Spleen (tissue), 11 donors: Measurements from ENCODE around the gene THUMPD1. TPM values are rescaled to one million over a fixed set of nuclear protein-coding genes. Genes with fewer than 3 reads are reported as not detected.

Source experiments
- DNase-seq: peaks from one replicate; pipeline ENCODE4 v3.0.0-alpha.2; 2020
- H3K27ac ChIP-seq, 8 donors: fragments of 200-600 bp; sonication (generic) in 7 of 8; 1 replicate in 4 of 8; 2 replicates in 4 of 8; pipeline versions ENCODE4 v1.5.0 to v1.8.0; 2016 to 2021; ENCODE audit warnings: inconsistent platforms in 4 of 8, mild to moderate bottlenecking in 4 of 8, moderate library complexity in 1 of 8
- H3K27me3 ChIP-seq, 7 donors: fragments of 200-600 bp; sonication (generic) in 6 of 7; replicated peaks in 1 of 7; 1 replicate in 4 of 7; 2 replicates in 3 of 7; pipeline versions ENCODE4 v1.5.0 to v1.8.0; 2016 to 2021; ENCODE audit warnings: inconsistent platforms in 3 of 7, mild to moderate bottlenecking in 1 of 7
- H3K36me3 ChIP-seq, 6 donors: fragments of 200-600 bp; sonication (generic) in 5 of 6; 1 replicate in 4 of 6; 2 replicates in 2 of 6; pipeline versions ENCODE4 v1.5.0 to v1.8.0; 2016 to 2021; ENCODE audit warnings: inconsistent platforms in 2 of 6
- H3K4me1 ChIP-seq, 6 donors: fragments of 200-600 bp; sonication (generic) in 5 of 6; 1 replicate in 3 of 6; 2 replicates in 3 of 6; pipeline versions ENCODE4 v1.5.0 to v1.8.0; 2016 to 2021; ENCODE audit warnings: inconsistent platforms in 3 of 6
- H3K4me3 ChIP-seq, 8 donors: fragments of 200-600 bp; sonication (generic) in 7 of 8; 1 replicate in 4 of 8; 2 replicates in 4 of 8; pipeline versions ENCODE4 v1.5.0 to v1.8.0; 2016 to 2021; ENCODE audit warnings: inconsistent platforms in 4 of 8, mild to moderate bottlenecking in 4 of 8, moderate library complexity in 2 of 8
- H3K9me3 ChIP-seq, 8 donors: fragments of 200-600 bp; sonication (generic) in 7 of 8; 1 replicate in 4 of 8; 2 replicates in 4 of 8; pipeline versions ENCODE4 v1.5.0 to v1.8.0; 2016 to 2021; ENCODE audit warnings: inconsistent platforms in 4 of 8
- CTCF ChIP-seq, 11 experiments: fragments of 200-600 bp in 7 of 11; fragments of 450-650 bp in 4 of 11; sonication (generic) in 4 of 11; IDR thresholded peaks in 8 of 11; conservative IDR thresholded peaks in 3 of 11; 1 replicate in 7 of 11; 2 replicates in 4 of 11; pipeline versions ENCODE4 v1.4.0 to v1.8.0; 2016 to 2021; ENCODE audit warnings: antibody characterized with exemption in 11 of 11, inconsistent platforms in 4 of 11, mild to moderate bottlenecking in 1 of 11
- POLR2A ChIP-seq, 3 donors: fragments of 450-650 bp; IDR thresholded peaks; one replicate each; pipeline ENCODE4 v1.5.1; 2017; ENCODE audit warnings: antibody characterized with exemption in 3 of 3, mild to moderate bottlenecking in 1 of 3
- POLR2AphosphoS5 ChIP-seq, 3 donors: sonication (generic); formaldehyde crosslinking; IDR thresholded peaks; one replicate each; pipeline ENCODE4 v1.5.1; 2017; ENCODE audit warnings: antibody characterized with exemption in 3 of 3
- WGBS, 5 donors: extraction: QIAGEN DNeasy Blood & Tissue Kit in 3 of 5; methylation state at CpG; one replicate each; pipeline versions ENCODE4 v1.1.5 to v1.1.7; 2013 to 2018; 5-methylcytosine and 5-hydroxymethylcytosine counted together
- intact Hi-C: fragments of 100-400 bp; cut with DNase I; formaldehyde crosslinking; loops from one replicate; pipeline ENCODE4 v1.15.0; 2023; ENCODE audit warnings: low total_unique reads
- polyA plus RNA-seq, 3 donors: library from polyadenylated mRNA; stranded (reverse); fragments of 200-250 nt; gene quantifications; one replicate each; pipeline ENCODE4 v1.2.1, GENCODE V29; 2013
- total RNA-seq, 7 donors: library from RNA; depleted of rRNA in 3 of 7; stranded (reverse); fragments of >200 nt in 3 of 7; fragmentation: NEBNext Ultra II Directional in 4 of 7; extraction: Animal tissue kit (Norgen Biotek cat#: 25700) in 4 of 7; gene quantifications; one replicate each; pipeline versions ENCODE4 v1.1.0 to v1.2.1, GENCODE V29; 2016 to 2021
- donor health status: healthy with polysubstance abuse.
- donor health status: DM: no; HTN: no; CAD: no; lungs with moderate emphysema.
- donor health status: DM: no; HTN: no; CAD: no.
- donor health status: Bipolar disorder and iron deficiency.
- donor health status: healthy.
- donor health status: DM: no; HTN: no; CAD: no.
- donor health status: DM: yes; HTN: yes; CAD: no.

Gene THUMPD1
- total and polyA plus RNA-seq, 10 donors: 17.1 to 63.1 (median 37.0) TPM

DNA sequence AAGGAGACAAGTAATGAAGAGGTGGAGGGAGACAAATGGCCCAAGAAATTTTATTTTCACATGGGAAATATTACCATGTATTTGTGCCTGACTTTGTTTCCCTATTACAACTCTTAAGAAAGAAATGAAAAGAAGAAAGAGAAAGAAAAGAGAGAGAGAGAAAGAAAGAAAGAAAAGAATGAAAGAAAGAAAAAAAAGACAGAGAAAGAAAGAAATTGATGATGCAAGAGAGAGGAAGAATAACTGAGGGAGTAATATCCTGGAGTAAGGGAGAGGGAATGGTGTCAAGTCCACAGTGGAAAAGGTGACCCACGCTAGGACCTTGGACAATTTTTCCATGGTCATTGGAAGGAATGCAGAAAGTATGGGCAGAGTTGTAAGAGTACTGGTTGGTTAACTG is 12.1 kb upstream of the THUMPD1 start:
- Histone ChIP-seq H3K27me3 (no peaks in the 10 kb centered on the region), H3K4me1 (no peaks in the 10 kb centered on the region), H3K36me3 (no peaks in the 10 kb centered on the region), H3K9me3 (peaks cover 0 to 7% (median under 1%) of the 10 kb centered on the region in 8 donors), H3K27ac (no peak overlapping the region), H3K4me3 (no peak overlapping the region)
- TF ChIP-seq POLR2AphosphoS5 (IDR thresholded peaks at IDR 0.05): no peak
- TF ChIP-seq POLR2A (IDR thresholded peaks at IDR 0.05): no peak
- no peak for TF ChIP-seq CTCF (IDR thresholded peaks at IDR 0.05 in 8 of 11, conservative IDR thresholded peaks at IDR 0.05 in 3 of 11)
- intact Hi-C loops: no loop called here
- DNase-seq: no peak
- 81 to 95% (median 85%) methylated on average over 1 of the region's 1 CpG for WGBS, 5 donors

- Histone ChIP-seq H3K27me3 (no peaks in the 10 kb centered on the region), H3K27ac (no peak overlapping the region), H3K36me3 (no peaks in the 10 kb centered on the region), H3K4me3 (no peak overlapping the region), H3K4me1 (no peaks in the 10 kb centered on the region), H3K9me3 (peaks cover 10 to 33% (median 25%) of the 10 kb centered on the region in 8 donors)
- TF ChIP-seq POLR2A (IDR thresholded peaks at IDR 0.05): no peak
- no peak for TF ChIP-seq CTCF (IDR thresholded peaks at IDR 0.05 in 8 of 11, conservative IDR thresholded peaks at IDR 0.05 in 3 of 11)
- no peak for TF ChIP-seq POLR2AphosphoS5 (IDR thresholded peaks at IDR 0.05)
- WGBS, 5 donors: 70 to 100% (median 88%) methylated on average over 1 of the region's 1 CpG
- intact Hi-C loops: no loop called here
- DNase-seq: no peak
Observed at GRCh38 chr16:20750558-20750957, 8.9 kb upstream of the THUMPD1 start.

DNA sequence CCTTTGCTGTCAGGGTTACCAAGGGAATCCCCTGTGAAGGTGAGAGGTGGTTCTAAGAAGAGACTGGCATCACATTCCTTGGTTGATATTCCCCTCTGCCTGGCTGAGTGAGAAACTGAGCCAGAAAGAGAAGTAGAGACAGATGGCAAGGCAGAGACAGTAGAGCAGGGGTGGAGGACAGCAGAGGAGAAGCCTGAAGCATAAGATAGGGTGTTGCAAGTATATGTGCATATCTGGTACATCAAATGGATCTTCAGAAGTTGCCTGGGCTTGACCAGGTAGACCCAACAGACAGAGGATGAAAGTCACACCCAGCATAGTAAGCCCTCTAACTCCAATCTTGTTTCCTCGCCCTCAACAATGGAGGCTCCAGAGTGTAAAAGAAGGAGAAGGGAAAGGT is 7.9 kb upstream of the THUMPD1 start:
- peaks cover 0 to 9% (median 5%) of the 10 kb centered on the region in 6 donors for H3K4me1 ChIP-seq
- no peaks in the 10 kb centered on the region for H3K36me3 ChIP-seq
- intact Hi-C loops: no loop called here
- peaks cover 10 to 30% (median 25%) of the 10 kb centered on the region in 8 donors for H3K9me3 ChIP-seq
- no peak for DNase-seq
- TF ChIP-seq POLR2A (IDR thresholded peaks at IDR 0.05): no peak
- TF ChIP-seq CTCF (IDR thresholded peaks at IDR 0.05 in 8 of 11, conservative IDR thresholded peaks at IDR 0.05 in 3 of 11): no peak
- no peak for TF ChIP-seq POLR2AphosphoS5 (IDR thresholded peaks at IDR 0.05)
- 84 to 94% (median 90%) methylated on average over 1 of the region's 1 CpG for WGBS, 5 donors
- no peak overlapping the region for H3K4me3 ChIP-seq
- no peaks in the 10 kb centered on the region for H3K27me3 ChIP-seq
- H3K27ac ChIP-seq: no peak overlapping the region

GRCh38 chr16:20747030-20747816 is 5.6 kb upstream of the THUMPD1 start:
- no peaks in the 10 kb centered on the region for H3K36me3 ChIP-seq
- H3K27me3 ChIP-seq: no peaks in the 10 kb centered on the region
- TF ChIP-seq POLR2AphosphoS5 (IDR thresholded peaks at IDR 0.05): no peak
- H3K9me3 ChIP-seq: peaks cover 10 to 30% (median 25%) of the 10 kb centered on the region in 8 donors
- DNase-seq: no peak
- 53 to 66% (median 61%) methylated on average over 4 of the region's 4 CpGs for WGBS, 5 donors
- H3K4me3 ChIP-seq: no peak overlapping the region
- intact Hi-C loops: no loop called here
- H3K4me1 ChIP-seq: peaks cover 0 to 12% (median 7%) of the 10 kb centered on the region in 6 donors
- H3K27ac ChIP-seq: peak overlapping the region in 3 of 8 donors; percentile 4 to 56 (median 26)
